KOPT-K1 (cell line): ENCODE measurements around the gene DPP4.

Experiments used
- H3K27ac ChIP-seq: fragments of 200-600 bp; sonication (generic); 2 replicates; pipeline ENCODE4 v1.5.1; 2016; ENCODE audit warnings: antibody characterized with exemption, mild to moderate bottlenecking, low read depth, low read length; ENCODE audit not compliant: poor library complexity, severe bottlenecking
- H3K36me3 ChIP-seq: fragments of 200-600 bp; sonication (generic); 2 replicates; pipeline ENCODE4 v1.5.1; 2017; ENCODE audit warnings: antibody characterized with exemption, mild to moderate bottlenecking, low read length, moderate library complexity; ENCODE audit not compliant: insufficient read depth
- H3K9me3 ChIP-seq: fragments of 200-600 bp; sonication (generic); 2 replicates; pipeline ENCODE4 v1.5.1; 2017; ENCODE audit warnings: antibody characterized with exemption, low read length, mild to moderate bottlenecking; ENCODE audit not compliant: insufficient read depth, poor library complexity, severe bottlenecking

Gene DPP4

DNA sequence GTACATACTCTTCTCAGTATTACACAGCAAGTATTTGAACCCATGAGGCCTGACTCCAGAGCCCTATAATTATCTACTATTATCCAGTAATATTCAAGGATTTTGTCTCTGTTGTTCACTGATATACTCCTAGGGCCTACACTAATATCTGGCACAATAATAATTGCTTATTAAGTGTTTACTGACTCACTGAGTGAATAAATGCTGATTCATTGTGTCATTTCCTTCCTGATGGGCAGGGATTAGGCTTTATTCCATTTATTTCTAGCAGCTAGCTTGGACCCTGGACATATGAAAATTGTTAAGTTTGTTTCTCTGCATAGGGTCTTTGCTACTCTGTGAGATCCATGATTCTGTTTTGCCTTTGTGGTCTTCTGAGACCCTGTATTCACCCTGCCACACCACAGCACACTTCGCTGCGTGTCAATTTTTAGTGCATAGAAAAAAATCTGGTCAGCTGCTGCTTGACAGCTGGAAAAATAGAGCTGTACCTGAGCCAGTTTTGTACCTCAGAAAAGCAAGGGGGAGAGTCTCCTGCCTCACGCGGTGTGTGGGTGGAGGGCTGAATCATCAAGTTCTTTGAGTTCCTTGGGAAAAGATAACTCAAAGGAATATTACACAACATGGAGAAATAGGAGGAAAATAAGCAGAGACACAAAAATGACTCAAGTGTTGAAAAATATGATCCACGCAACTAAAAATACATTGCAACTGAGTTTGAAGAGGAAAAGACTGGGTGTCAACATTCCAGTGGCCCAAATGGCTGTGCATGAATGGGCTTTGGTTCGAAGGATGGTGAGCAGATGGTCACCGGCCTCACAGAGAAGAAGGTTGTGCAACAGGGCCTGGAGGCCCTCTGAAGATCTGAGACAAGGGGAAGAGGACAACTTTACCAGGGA, 18.9 kb upstream of the DPP4 start:
- Histone ChIP-seq H3K27ac (no peak overlapping the region), H3K36me3 (no peaks in the 10 kb centered on the region)

DNA sequence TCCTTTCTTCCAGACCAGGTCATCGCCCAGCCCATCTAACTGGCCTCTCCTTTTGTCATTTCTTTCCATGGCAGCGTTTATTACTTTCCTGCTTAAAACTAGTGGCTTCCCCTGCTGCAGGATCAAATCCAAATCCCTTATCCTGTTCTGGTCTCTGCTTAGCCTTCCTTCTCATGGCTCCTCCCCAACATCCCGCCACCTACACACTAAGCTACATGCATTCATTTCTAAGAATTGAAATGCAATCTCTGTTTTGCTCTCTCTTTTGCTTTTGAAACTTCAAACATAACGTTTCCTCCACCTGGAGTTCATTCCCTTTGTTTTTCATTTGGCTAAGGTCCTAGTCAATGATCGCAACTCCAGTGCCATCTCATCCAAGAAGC, 18.0 kb upstream of the DPP4 start:
- Histone ChIP-seq H3K36me3 (no peaks in the 10 kb centered on the region), H3K27ac (no peak overlapping the region), H3K9me3 (no peaks in the 10 kb centered on the region)

More for the DNA sequence above, 18.9 kb upstream of the DPP4 start:
- H3K9me3 ChIP-seq, result no peaks in the 10 kb centered on the region

DNA sequence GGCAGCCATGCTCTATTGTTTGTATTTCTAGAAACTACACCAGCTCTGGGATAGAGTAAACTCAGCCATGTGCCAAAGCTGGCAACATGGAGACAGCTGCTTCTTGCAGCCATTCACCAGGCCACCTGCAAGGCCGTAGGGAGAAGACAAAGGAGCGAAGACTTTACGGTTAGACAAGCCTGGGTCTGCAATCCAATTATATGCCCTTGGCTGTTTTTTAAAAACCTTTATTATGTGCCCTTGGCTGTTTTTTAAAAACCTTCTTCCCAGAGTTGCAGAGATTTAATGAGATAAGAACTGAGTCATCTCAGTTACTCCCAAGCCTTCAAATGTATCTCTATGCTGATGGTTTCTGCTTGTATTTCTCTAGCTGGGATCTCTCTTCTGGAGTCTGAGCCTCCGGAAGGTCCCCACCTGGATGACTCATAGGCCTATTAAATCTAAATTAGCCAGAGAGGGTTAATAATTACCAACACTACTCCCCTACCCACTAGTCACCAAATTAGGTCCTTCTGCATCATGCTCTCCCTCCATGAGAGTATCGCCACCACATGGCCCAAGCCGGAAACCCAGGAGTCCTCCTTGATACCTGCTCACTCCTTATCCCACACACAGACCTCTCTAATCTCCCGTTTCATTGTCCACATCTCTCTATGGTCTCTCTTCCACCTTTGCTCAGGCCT, 17.5 kb upstream of the DPP4 start:
- Histone ChIP-seq H3K36me3 (no peaks in the 10 kb centered on the region), H3K27ac (no peak overlapping the region), H3K9me3 (no peaks in the 10 kb centered on the region)

DNA sequence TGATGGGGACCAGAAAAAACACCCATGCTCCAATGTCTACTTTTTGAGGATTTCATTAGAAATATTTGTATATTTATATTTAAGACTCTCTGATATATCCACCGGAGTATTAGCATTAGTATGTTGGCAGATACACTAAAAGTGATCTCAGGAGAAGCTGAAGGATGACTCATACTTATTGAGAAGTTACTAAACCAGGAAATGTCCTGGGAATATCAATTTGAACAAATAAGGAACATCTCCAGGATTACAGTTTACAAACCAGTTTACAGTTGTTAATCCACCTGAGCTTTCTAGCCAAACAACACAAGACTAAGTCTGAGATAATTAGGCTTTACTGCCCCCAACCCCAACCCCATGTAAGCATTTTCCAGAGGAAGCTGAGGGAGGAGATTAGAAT, 16.1 kb upstream of the DPP4 start:
- H3K27ac ChIP-seq, result no peak overlapping the region
- no peaks in the 10 kb centered on the region for H3K36me3 ChIP-seq
- H3K9me3 ChIP-seq, result no peaks in the 10 kb centered on the region

DNA sequence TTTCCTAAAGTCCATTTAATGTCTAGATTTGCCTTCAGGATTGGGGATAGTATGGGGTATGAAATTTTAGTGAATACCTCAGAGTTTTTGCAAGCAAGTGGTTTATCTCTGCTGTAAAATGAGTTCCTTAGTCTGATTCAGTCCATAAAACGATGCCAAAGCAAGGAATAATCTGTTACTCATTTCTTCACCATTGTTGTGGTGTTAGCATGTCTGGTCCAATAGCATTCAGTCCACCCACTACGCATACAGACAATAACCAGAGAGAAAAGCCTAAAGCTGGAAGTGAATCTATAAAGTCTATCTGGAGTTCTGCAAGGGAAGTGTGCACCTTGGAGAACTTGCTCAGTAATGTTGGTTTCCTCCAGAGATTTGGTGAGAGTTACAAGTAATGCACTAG, 12.9 kb upstream of the DPP4 start:
- Histone ChIP-seq H3K36me3 (no peaks in the 10 kb centered on the region), H3K27ac (no peak overlapping the region)

DNA sequence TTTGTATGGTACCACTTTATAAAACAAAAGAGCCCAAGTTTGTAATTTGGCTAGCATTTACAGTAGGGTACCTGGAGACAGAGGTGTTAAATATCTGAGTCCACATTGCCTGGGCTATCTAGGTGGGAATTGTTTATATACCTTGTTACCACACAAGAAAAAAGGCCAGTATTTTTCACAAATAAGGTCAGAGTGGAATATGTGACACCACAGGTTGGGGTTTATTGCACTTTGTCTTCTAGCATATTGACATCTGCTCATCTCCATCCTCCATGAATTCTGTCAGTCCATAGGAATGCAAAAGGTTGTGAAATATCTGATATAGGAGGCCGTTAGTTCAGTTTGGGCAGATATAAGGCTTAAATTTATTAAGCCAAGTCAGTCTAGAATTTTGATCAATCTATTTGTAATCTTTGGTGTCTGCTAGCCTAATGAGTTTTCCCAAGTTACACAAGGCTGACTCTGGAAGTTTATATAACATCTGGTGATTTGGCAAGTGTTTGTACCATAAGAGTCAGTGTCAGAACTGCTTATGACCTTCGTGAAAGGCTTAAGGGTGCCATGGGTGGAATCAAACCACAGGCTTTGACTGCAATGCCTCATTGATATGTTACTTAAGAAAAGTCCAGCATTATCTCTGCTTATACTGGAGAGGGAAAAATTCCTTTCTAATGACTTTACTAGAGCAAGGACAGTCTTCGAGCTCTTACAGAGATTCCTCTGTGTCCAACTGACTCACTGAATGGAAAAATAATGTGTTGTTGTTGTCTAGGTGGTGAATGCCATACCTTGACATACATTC, 11.3 kb upstream of the DPP4 start:
- Histone ChIP-seq H3K36me3 (no peaks in the 10 kb centered on the region), H3K27ac (no peak overlapping the region), H3K9me3 (no peaks in the 10 kb centered on the region)

More for the DNA sequence above, 12.9 kb upstream of the DPP4 start:
- H3K9me3 ChIP-seq, result no peaks in the 10 kb centered on the region

DNA sequence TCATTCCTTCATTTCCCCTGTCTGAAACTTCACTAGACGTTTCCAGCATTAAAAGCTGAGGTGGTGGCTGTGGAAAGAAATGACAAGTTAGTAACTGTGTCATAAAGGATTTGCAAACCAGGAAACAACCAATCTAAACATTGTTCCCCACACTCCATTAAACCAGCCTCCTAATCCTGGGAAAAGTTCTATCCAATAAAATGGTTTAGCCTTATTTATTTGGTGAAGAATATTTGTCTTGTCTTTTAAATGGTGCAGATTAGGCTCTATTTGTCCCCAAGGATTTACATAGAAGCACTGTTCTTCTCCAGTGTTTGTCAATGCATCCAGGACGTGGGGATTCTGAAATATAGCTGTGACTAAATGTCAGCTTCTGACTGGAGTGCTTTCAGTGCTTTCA, 10.5 kb upstream of the DPP4 start:
- H3K27ac ChIP-seq, result no peak overlapping the region
- peaks cover 7% of the 10 kb centered on the region for H3K9me3 ChIP-seq
- H3K36me3 ChIP-seq, result no peaks in the 10 kb centered on the region

DNA sequence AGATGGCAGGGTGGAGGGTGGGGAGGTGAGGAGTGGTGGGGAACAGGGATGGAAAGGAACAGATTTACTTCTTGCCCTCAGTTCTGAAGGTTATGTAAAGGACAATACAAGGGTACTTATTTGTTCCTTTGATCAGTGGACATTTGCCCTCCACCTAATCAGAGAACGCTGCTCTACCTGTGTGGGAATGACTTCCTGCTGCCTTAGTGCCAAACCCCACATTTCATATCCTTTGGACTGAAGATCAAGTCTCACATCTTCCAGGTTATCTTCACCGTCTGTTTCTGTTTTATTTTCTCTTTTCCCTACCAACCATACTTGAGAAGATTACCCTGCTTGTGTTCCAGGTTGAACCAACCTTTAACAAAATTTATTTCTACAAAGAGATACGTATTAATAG, 8.7 kb upstream of the DPP4 start:
- 0 out of 2 replicates have a peak, but pooled peaks cover 3% of the 10 kb centered on the region for H3K36me3 ChIP-seq
- no peak overlapping the region for H3K27ac ChIP-seq
- peaks cover 26% of the 10 kb centered on the region for H3K9me3 ChIP-seq

DNA sequence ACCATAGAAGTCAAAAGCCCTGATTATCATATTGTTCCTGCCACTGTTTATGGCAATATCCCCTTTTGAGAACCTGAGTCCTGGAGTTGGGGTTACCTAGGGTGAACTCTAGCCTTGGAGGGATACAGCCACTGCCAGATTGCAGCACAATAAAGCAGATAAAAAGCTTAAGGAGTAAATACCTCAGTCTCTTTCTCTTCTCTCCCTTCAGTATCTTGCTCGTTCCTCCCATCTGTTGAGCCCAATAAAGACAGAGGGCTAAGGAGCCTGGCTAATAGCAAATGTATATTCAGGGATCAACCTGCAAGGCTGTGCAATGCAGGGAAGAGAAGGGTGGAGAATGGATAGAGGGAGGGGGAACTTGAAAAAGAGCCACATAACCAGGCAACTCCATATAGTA, 8.0 kb upstream of the DPP4 start:
- Histone ChIP-seq H3K27ac (no peak overlapping the region), H3K9me3 (peaks cover 30% of the 10 kb centered on the region), H3K36me3 (peaks cover 7% of the 10 kb centered on the region; the same call in 1 of the 2 replicates)

DNA sequence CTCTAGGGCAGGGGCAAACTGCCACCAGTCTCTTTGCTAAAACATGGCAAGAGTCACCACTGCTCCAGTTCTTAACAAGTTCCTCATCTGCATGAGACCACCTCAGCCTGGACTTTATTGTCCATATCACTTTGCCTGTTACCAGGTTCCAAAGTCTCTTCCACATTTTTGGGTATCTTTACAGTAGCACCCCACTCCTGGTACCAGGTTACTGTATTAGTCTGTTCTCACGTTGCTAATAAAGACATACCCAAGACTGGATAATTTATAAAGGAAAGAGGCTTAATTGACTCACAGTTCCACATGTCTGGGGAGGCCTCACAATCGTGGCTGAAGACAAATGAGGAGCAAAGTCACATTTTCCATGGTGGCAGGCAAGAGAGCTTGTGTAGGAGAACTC, 5.5 kb upstream of the DPP4 start:
- peaks cover 30% of the 10 kb centered on the region for H3K9me3 ChIP-seq
- no peak overlapping the region for H3K27ac ChIP-seq
- peaks cover 24% of the 10 kb centered on the region for H3K36me3 ChIP-seq

DNA sequence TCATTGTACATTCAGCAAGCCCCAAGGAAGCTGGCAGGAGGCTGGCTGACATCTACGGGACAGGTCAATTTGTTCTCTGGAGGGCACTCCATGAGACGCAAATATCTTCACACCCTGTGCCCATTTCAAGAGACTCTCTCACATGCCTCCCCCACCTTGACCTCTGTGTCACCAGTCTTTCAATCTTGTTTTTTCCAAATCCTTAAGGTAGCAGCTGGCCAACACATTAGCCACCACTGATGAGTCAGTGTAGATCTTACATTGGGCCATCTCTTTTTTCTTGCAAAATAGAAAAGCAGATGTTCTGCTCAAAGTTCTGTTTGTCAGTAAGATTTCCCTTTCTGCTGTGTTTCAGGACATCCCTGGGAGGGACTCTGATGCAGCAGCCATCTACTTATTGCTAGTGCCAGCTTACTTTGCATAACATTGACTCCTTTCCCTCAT, 1.7 kb upstream of the DPP4 start:
- Histone ChIP-seq H3K9me3 (peaks cover 30% of the 10 kb centered on the region), H3K36me3 (peaks cover 32% of the 10 kb centered on the region), H3K27ac (peak overlapping the region; percentile 91)

DNA sequence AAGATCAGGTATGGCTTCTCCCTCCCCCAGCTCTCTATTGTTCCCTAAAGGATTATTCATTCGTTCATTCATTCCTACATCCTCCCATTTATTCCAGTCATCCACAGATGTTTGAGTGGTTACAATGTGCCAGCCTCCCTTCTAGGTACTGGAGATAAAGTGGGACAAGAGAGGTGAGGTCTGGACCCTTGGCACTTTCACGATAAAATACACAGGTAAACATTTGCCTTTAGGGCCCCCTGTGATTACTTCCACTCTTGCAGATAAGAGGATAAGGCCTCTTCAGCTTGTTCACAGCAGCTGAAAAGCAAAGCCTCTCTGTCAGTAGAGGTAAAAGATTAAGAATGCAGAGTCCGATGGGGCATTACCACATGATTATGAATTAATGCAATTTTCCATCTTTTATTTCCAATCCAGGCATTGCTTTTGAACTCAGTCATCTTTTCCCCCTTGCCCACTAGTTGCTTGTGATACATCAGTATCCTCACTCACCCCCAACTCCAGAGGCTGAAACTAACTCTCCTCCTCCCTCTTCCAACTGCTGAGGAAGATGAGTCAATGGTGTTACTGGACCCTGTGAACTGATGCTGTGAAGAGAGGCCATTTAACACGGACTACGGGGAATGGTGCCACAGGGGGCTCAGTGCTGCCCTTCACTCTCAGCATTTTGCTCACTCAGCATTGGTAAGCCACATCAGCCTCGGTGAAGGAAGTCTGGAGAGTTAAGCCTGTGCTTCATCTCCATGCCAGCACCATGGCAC, 1.1 kb upstream of the DPP4 start:
- peaks cover 38% of the 10 kb centered on the region for H3K36me3 ChIP-seq
- H3K27ac ChIP-seq, result peak overlapping the region; percentile 91
- peaks cover 29% of the 10 kb centered on the region for H3K9me3 ChIP-seq

DNA sequence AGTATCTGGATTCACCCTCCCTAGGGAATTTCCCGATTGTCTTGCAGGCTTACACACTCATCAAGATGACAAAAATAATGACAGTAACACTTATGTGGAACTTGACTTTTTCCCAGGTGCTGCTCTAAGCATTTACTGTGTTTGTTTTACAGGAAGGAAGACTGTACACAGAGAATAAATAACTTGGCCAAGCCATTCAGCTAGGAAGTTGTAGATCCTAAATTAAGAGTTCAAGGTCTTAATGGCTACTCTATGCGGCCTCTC, 549 bp upstream of the DPP4 start:
- Histone ChIP-seq H3K9me3 (peaks cover 23% of the 10 kb centered on the region), H3K27ac (peak overlapping the region; percentile 91), H3K36me3 (peaks cover 40% of the 10 kb centered on the region)

DNA sequence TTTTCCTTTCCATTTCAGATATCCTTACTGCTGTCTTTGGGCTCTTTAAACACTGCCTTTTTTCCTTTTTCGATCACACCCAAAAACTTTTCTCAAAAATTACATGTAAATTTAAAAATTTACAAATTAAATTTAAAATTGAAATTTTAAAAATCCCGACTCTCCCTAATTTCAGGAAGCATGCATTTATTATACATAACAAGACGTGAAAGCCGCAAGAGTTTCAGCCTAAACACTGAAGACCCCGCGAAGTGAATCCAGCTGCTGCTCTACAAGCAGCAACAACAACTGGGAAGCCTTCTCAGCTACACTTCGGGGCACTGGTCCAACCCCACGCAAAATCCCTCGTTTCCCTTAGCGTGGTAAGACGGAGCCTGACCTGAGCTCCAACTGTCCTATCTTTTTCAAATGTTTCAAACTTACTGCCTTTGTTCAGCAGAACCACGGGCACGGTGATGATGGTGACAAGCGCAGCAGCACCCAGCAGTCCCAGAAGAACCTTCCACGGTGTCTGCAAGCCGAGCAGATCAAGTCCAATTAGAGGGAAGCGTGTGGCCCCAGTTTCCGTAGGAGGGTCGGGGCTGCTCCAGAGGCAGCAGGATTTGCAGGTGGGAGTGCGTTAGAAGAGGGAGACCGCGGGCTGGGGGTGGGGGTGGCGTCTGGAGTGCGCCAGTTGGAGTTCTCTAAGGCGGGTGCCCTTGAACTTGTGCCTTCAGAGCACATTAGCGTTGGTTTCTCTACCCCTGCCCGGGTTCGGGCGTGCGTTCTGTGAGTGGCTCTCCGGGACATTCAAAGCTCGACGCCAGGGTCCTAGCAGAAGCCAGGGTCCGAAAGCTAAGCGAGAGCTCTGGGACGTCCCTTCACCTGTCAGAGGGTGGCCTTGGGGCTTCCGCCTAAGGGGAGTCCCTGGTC, 783 bp downstream of the DPP4 start:
- Histone ChIP-seq H3K36me3 (peaks cover 53% of the 10 kb centered on the region), H3K9me3 (peaks cover 10% of the 10 kb centered on the region), H3K27ac (peak overlapping the region; percentile 91)
